HCT116 (cell line): ENCODE data around the gene ADCY10. TPM values are rescaled to one million over a fixed set of nuclear protein-coding genes. Genes with fewer than 3 reads are reported as not detected.

ENCODE experiments used
- ATAC-seq: fragments of 200-7000 bp; cut with Tn5 transposase; 2 replicates; pipeline ENCODE4 v1.9.1; 2020; ENCODE audit warnings: mild to moderate bottlenecking, moderate library complexity
- BruUV-seq: library from RNA; stranded (reverse); fragments of 400-500 nt; replicated peaks from 2 replicates; lab custom pipeline; 2021; lab: Mats Ljungman, UMichigan
- CTCF ChIA-PET: fragments of 300-600 bp; sonication (Branson Sonifier 250); formaldehyde crosslinking; loops from one replicate; lab custom pipeline; 2021; ENCODE audit warnings: antibody characterized with exemption; lab: Charles Lee
- POLR2A ChIA-PET: fragments of 300-600, 350-600 bp; sonication (Branson Sonifier 250); formaldehyde crosslinking; loops from one replicate; lab custom pipeline; 2021; ENCODE audit warnings: antibody characterized with exemption; lab: Charles Lee
- RAD21 ChIA-PET, 2 experiments: fragments of 300-600 bp; sonication (Branson Sonifier 250); formaldehyde crosslinking; loops; one replicate each; lab custom pipeline; 2023; ENCODE audit warnings: low total read pairs in 2 of 2; ENCODE audit not compliant: uncharacterized antibody in 2 of 2, unreplicated experiment in 2 of 2, low non-redundant PET in 1 of 2; lab: Charles Lee
- DNase-seq: peaks from one replicate; pipeline ENCODE4 v3.0.0-alpha.2; 2010; ENCODE audit warnings: low read depth, low spot score
- H2AFZ ChIP-seq: fragments of 200-600 bp; shearing (Covaris generic), sonication (generic); 2 replicates; pipeline ENCODE4 v1.6.1; 2017; ENCODE audit warnings: low read depth, mixed run types, mixed read lengths, antibody characterized with exemption, low read length; ENCODE audit not compliant: poor library complexity, severe bottlenecking
- H3K27ac ChIP-seq: 2 replicates; pipeline ENCODE4 v1.5.1; 2012; ENCODE audit warnings: low read depth, low read length
- H3K27me3 ChIP-seq: fragments of 200-600 bp; sonication (generic); 2 replicates; pipeline ENCODE4 v1.6.1; 2016; ENCODE audit warnings: mixed run types, low read length, mixed read lengths; ENCODE audit not compliant: insufficient read depth
- H3K36me3 ChIP-seq, 2 experiments: fragments of 200-500 bp in 1 of 2; fragments of 200-600 bp in 1 of 2; sonication (Bioruptor generic) in 1 of 2; sonication (generic) in 1 of 2; 2 replicates each; pipeline versions ENCODE4 v1.5.1 to v1.6.1; 2014 to 2016; ENCODE audit warnings: low read length in 2 of 2, inconsistent platforms in 1 of 2, mixed read lengths in 1 of 2, mixed run types in 1 of 2; ENCODE audit not compliant: insufficient read depth in 2 of 2, control insufficient read depth in 1 of 2
- H3K4me1 ChIP-seq, 2 experiments: fragments of 200-600 bp in 1 of 2; sonication (generic) in 1 of 2; 2 replicates each; pipeline versions ENCODE4 v1.5.1 to v1.6.1; 2012 to 2017; ENCODE audit warnings: low read length in 2 of 2, inconsistent platforms in 1 of 2, mild to moderate bottlenecking in 1 of 2, mixed read lengths in 1 of 2, mixed run types in 1 of 2, moderate library complexity in 1 of 2; ENCODE audit not compliant: insufficient read depth in 2 of 2, control insufficient read depth in 1 of 2
- H3K4me2 ChIP-seq: fragments of 200-600 bp; sonication (generic); 2 replicates; pipeline ENCODE4 v1.6.1; 2017; ENCODE audit warnings: mixed run types, low read length, mixed read lengths
- H3K4me3 ChIP-seq, 2 experiments: fragments of 200-600 bp in 1 of 2; sonication (generic) in 1 of 2; replicated peaks in 1 of 2; 2 replicates each; pipeline ENCODE4 v1.5.1; 2011 to 2016; ENCODE audit warnings: low read length in 2 of 2, control low read depth in 1 of 2, low read depth in 1 of 2, mild to moderate bottlenecking in 1 of 2, mixed read lengths in 1 of 2, mixed run types in 1 of 2
- H3K79me2 ChIP-seq: fragments of 200-600 bp; sonication (generic); 2 replicates; pipeline ENCODE4 v1.6.1; 2017; ENCODE audit warnings: mild to moderate bottlenecking, mixed run types, low read length, moderate library complexity, mixed read lengths; ENCODE audit not compliant: insufficient read depth
- H3K9ac ChIP-seq: fragments of 200-600 bp; sonication (generic); 2 replicates; pipeline ENCODE4 v1.6.1; 2016; ENCODE audit warnings: low read length, mixed read lengths
- H3K9me2 ChIP-seq: fragments of 200-600 bp; sonication (generic), shearing (Covaris generic); 2 replicates; pipeline ENCODE4 v1.6.1; 2017; ENCODE audit warnings: mixed run types, mild to moderate bottlenecking, moderate library complexity; ENCODE audit not compliant: insufficient read depth
- H3K9me3 ChIP-seq, 2 experiments: fragments of 200-500 bp in 1 of 2; fragments of 200-600 bp in 1 of 2; sonication (Bioruptor generic) in 1 of 2; sonication (generic) in 1 of 2; 2 replicates each; pipeline ENCODE4 v1.6.1; 2014 to 2017; ENCODE audit warnings: low read length in 2 of 2, mixed read lengths in 2 of 2, inconsistent platforms in 1 of 2, low read depth in 1 of 2, mild to moderate bottlenecking in 1 of 2, mixed run types in 1 of 2, moderate library complexity in 1 of 2; ENCODE audit not compliant: control insufficient read depth in 1 of 2, insufficient read depth in 1 of 2
- H4K20me1 ChIP-seq: fragments of 200-600 bp; sonication (generic), shearing (Covaris generic); 2 replicates; pipeline ENCODE4 v1.6.1; 2017; ENCODE audit warnings: mixed run types, mild to moderate bottlenecking, moderate library complexity; ENCODE audit not compliant: insufficient read depth
- EGR1 ChIP-seq: IDR thresholded peaks from 2 replicates; pipeline ENCODE4 v1.6.1; 2012; ENCODE audit warnings: low read depth
- EZH2phosphoT487 ChIP-seq: fragments of 200-600 bp; IDR thresholded peaks from 2 replicates; pipeline ENCODE4 v1.6.1; 2018; ENCODE audit warnings: antibody characterized with exemption, borderline replicate concordance
- MAX ChIP-seq: IDR thresholded peaks from 2 replicates; pipeline ENCODE4 v1.6.1; 2012
- POLR2A ChIP-seq: IDR thresholded peaks from 2 replicates; pipeline ENCODE4 v1.7.0; 2011; ENCODE audit warnings: borderline replicate concordance; ENCODE audit not compliant: insufficient read depth, insufficient read length; ENCODE audit errors: extremely low read depth
- POLR2AphosphoS5 ChIP-seq: IDR thresholded peaks from 2 replicates; pipeline ENCODE4 v1.6.1; 2011; ENCODE audit warnings: mild to moderate bottlenecking, low read depth, low read length, moderate library complexity
- REST ChIP-seq: IDR thresholded peaks from 2 replicates; pipeline ENCODE4 v1.6.1; 2012; ENCODE audit warnings: low read depth
- SRF ChIP-seq: IDR thresholded peaks from 2 replicates; pipeline ENCODE4 v1.6.1; 2012; ENCODE audit warnings: low read depth
- intact Hi-C: fragments of 100-400 bp; cut with micrococcal nuclease; formaldehyde crosslinking; loops from 2 replicates; pipeline ENCODE4 v1.10.0; 2022
- total RNA-seq: library from RNA; stranded (reverse); gene quantifications from one replicate; pipeline ENCODE4 v1.2.1, GENCODE V29; 2021; ENCODE audit not compliant: unreplicated experiment

ADCY10 gene
- total RNA-seq, 1 experiment from 2014 or later: 0.30 TPM

DNA sequence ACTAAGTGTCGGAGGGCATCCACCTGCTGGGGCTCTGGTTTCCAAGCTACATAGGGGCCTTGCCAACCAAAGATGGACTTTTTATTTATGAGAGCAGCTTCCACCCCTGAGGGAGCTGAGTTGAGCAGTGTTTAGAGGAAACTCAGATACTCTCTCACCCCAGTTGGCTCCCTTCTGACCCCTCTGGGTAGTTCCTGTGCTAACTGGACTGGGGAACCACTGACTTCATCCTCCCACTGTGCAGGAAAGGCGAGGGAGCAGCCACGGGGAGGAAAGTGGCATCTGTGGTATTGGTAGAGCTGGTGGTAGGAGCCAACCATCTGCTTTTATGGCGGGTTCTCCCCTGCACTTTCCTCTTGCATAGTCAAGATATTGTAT lies 121.8 kb downstream of the ADCY10 start (continued):
- TF ChIP-seq REST (no peak), MAX (no peak), POLR2A (no peak)

- Histone ChIP-seq H2AFZ (no peak overlapping the region), H3K27ac (no peak overlapping the region), H3K36me3 (peaks cover 3 to 21% of the 10 kb centered on the region in 2 experiments; a peak in 2 of 4 replicates), H3K27me3 (no peaks in the 10 kb centered on the region), H4K20me1 (no peaks in the 10 kb centered on the region), H3K4me1 (peaks cover 0 to 7% of the 10 kb centered on the region in 2 experiments; a peak in 1 of 4 replicates), H3K9ac (no peak overlapping the region), H3K79me2 (no peaks in the 10 kb centered on the region), H3K9me2 (no peaks in the 10 kb centered on the region), H3K4me3 (no peak overlapping the region), H3K9me3 (no peaks in the 10 kb centered on the region), H3K4me2 (no peak overlapping the region)
- TF ChIP-seq SRF (no peak), EZH2phosphoT487 (no peak), REST (no peak), POLR2AphosphoS5 (no peak), EGR1 (no peak)
- ATAC-seq (no peak), DNase-seq (no peak)
- CTCF ChIA-PET: no interaction called here
- intact Hi-C loops: no loop called here
- RAD21 ChIA-PET: no interaction called here
- BruUV-seq: no TSS peak
- POLR2A ChIA-PET: no interaction called here
These were observed 122.4 kb downstream of the ADCY10 start for GRCh38 chr1:167791281-167792187.
